Transverse colon (tissue), 4 donors: Measurements from ENCODE around the gene LRRC8D. TPM values are rescaled to one million over a fixed set of nuclear protein-coding genes. Genes with fewer than 3 reads are reported as not detected.

Experiments used
- DNase-seq: peaks from one replicate; pipeline ENCODE4 v3.0.0-alpha.2; 2019
- H3K27ac ChIP-seq, 4 donors: fragments of 200-600 bp; sonication (generic); 2 replicates each; pipeline ENCODE4 v1.5.1; 2016 to 2018; ENCODE audit warnings: inconsistent platforms in 4 of 4
- H3K27me3 ChIP-seq: fragments of 200-600 bp; sonication (generic); 2 replicates; pipeline ENCODE4 v1.5.1; 2017; ENCODE audit warnings: inconsistent platforms
- H3K36me3 ChIP-seq, 4 donors: fragments of 200-600 bp; sonication (generic); 2 replicates each; pipeline ENCODE4 v1.5.1; 2017 to 2019; ENCODE audit warnings: inconsistent platforms in 4 of 4
- H3K4me1 ChIP-seq, 4 donors: fragments of 200-600 bp; sonication (generic); 2 replicates each; pipeline ENCODE4 v1.5.1; 2017 to 2020; ENCODE audit warnings: inconsistent platforms in 4 of 4
- H3K4me3 ChIP-seq, 4 donors: fragments of 200-600 bp; sonication (generic); 1 replicate in 1 of 4; 2 replicates in 3 of 4; pipeline versions ENCODE4 v1.5.1 to v1.6.1; 2017 to 2019; ENCODE audit warnings: inconsistent platforms in 4 of 4
- H3K9me3 ChIP-seq, 2 donors: fragments of 200-600 bp; sonication (generic); 2 replicates each; pipeline ENCODE4 v1.5.1; 2017 to 2019; ENCODE audit warnings: inconsistent platforms in 2 of 2
- CTCF ChIP-seq, 5 experiments: fragments of 200-600 bp in 3 of 5; fragments of 450-650 bp in 2 of 5; sonication (generic) in 3 of 5; IDR thresholded peaks; 1 replicate in 2 of 5; 2 replicates in 3 of 5; pipeline ENCODE4 v1.5.1; 2016 to 2017; ENCODE audit warnings: antibody characterized with exemption in 5 of 5, inconsistent platforms in 3 of 5, mild to moderate bottlenecking in 2 of 5, moderate library complexity in 1 of 5
- EP300 ChIP-seq: sonication (generic); formaldehyde crosslinking; IDR thresholded peaks from one replicate; pipeline ENCODE4 v1.6.1; 2017; ENCODE audit warnings: antibody characterized with exemption, low read depth
- POLR2A ChIP-seq: fragments of 450-650 bp; IDR thresholded peaks from one replicate; pipeline ENCODE4 v1.6.1; 2016; ENCODE audit warnings: antibody characterized with exemption, mild to moderate bottlenecking, moderate library complexity
- POLR2AphosphoS5 ChIP-seq, 3 donors: sonication (generic); formaldehyde crosslinking; IDR thresholded peaks; one replicate each; pipeline ENCODE4 v1.6.1; 2016; ENCODE audit warnings: antibody characterized with exemption in 3 of 3
- WGBS, 2 donors: methylation state at CpG; one replicate each; pipeline ENCODE4 v1.1.5; 2018; ENCODE audit warnings: low coverage in 1 of 2; 5-methylcytosine and 5-hydroxymethylcytosine counted together
- in situ Hi-C, 4 donors: fragments of 200-750 bp; cut with MboI; loops; one replicate each; pipeline versions ENCODE4 v1.15.0 to v1.15.1; 2017; ENCODE audit warnings: low sequenced_read_pairs in 3 of 4, low pct_ligation_motif_present in 1 of 4, low pct_unique_long_range_greater_than_20kb in 1 of 4
- intact Hi-C: fragments of 100-400 bp; cut with DNase I; formaldehyde crosslinking; loops from one replicate; pipeline ENCODE4 v1.15.1; 2023; ENCODE audit warnings: low total_unique reads
- total RNA-seq, 4 donors: library from RNA; depleted of rRNA; stranded (reverse); fragments of >200 nt; gene quantifications; one replicate each; pipeline ENCODE4 v1.1.0, GENCODE V29; 2016

Gene LRRC8D
- total RNA-seq, 4 donors from 2014 or later, result 8.2 to 81.5 (median 52.4) TPM

GRCh38 chr1:89932598-89933364 is 111.9 kb downstream of the LRRC8D start:
- Histone ChIP-seq H3K27ac (no peak overlapping the region), H3K36me3 (no peaks in the 10 kb centered on the region), H3K9me3 (no peaks in the 10 kb centered on the region), H3K4me1 (no peaks in the 10 kb centered on the region), H3K27me3 (no peaks in the 10 kb centered on the region), H3K4me3 (no peak overlapping the region)
- TF ChIP-seq CTCF (IDR thresholded peaks at IDR 0.05) (no peak), EP300 (no peak), POLR2A (no peak), POLR2AphosphoS5 (IDR thresholded peaks at IDR 0.05) (no peak)
- no peak for DNase-seq
- in situ Hi-C loops, result no loop called here
- intact Hi-C loops, result no loop called here
- WGBS, 2 donors, result 96 to 98% methylated on average over 6 of the region's 6 CpGs

DNA sequence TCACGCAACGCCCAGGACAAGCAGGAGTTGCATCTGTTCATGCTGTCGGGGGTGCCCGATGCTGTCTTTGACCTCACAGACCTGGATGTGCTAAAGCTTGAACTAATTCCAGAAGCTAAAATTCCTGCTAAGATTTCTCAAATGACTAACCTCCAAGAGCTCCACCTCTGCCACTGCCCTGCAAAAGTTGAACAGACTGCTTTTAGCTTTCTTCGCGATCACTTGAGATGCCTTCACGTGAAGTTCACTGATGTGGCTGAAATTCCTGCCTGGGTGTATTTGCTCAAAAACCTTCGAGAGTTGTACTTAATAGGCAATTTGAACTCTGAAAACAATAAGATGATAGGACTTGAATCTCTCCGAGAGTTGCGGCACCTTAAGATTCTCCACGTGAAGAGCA is 113.6 kb downstream of the LRRC8D start:
- WGBS, 2 donors, result 97 to 98% methylated on average over 5 to 11 of the region's 11 CpGs
- H3K9me3 ChIP-seq, result no peaks in the 10 kb centered on the region
- TF ChIP-seq POLR2AphosphoS5 (IDR thresholded peaks at IDR 0.05), result no peak
- TF ChIP-seq POLR2A, result no peak
- TF ChIP-seq EP300, result no peak
- no peak for TF ChIP-seq CTCF (IDR thresholded peaks at IDR 0.05)
- no peaks in the 10 kb centered on the region for H3K36me3 ChIP-seq
- in situ Hi-C loops (no loop called here), intact Hi-C loops (no loop called here)
- H3K4me1 ChIP-seq, result no peaks in the 10 kb centered on the region
- no peak overlapping the region for H3K27ac ChIP-seq
- DNase-seq, result no peak
- no peaks in the 10 kb centered on the region for H3K27me3 ChIP-seq
- H3K4me3 ChIP-seq, result no peak overlapping the region

DNA sequence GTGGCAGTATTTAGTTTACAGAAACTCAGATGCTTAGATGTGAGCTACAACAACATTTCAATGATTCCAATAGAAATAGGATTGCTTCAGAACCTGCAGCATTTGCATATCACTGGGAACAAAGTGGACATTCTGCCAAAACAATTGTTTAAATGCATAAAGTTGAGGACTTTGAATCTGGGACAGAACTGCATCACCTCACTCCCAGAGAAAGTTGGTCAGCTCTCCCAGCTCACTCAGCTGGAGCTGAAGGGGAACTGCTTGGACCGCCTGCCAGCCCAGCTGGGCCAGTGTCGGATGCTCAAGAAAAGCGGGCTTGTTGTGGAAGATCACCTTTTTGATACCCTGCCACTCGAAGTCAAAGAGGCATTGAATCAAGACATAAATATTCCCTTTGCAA is 114.4 kb downstream of the LRRC8D start:
- Histone ChIP-seq H3K9me3 (no peaks in the 10 kb centered on the region), H3K4me1 (no peaks in the 10 kb centered on the region), H3K27me3 (no peaks in the 10 kb centered on the region), H3K36me3 (no peaks in the 10 kb centered on the region), H3K4me3 (no peak overlapping the region), H3K27ac (no peak overlapping the region)
- no peak for DNase-seq
- in situ Hi-C loops, result no loop called here
- intact Hi-C loops, result no loop called here
- TF ChIP-seq POLR2A (no peak), EP300 (no peak), POLR2AphosphoS5 (IDR thresholded peaks at IDR 0.05) (no peak)
- WGBS, 2 donors, result 88% methylated on average over 4 of the region's 4 CpGs; no CpG with 5 or more reads in 1 of the 2 donors

- no peaks in the 10 kb centered on the region for H3K36me3 ChIP-seq
- H3K27me3 ChIP-seq, result no peaks in the 10 kb centered on the region
- no peak for TF ChIP-seq POLR2AphosphoS5 (IDR thresholded peaks at IDR 0.05)
- TF ChIP-seq CTCF (IDR thresholded peaks at IDR 0.05), result no peak
- TF ChIP-seq EP300, result no peak
- TF ChIP-seq POLR2A, result no peak
- intact Hi-C loops (no loop called here), in situ Hi-C loops (no loop called here)
- DNase-seq, result no peak
- no peaks in the 10 kb centered on the region for H3K4me1 ChIP-seq
- WGBS, 2 donors, result 100% methylated on average over 1 of the region's 1 CpG; no CpG with 5 or more reads in 1 of the 2 donors
- H3K27ac ChIP-seq, result no peak overlapping the region
- no peak overlapping the region for H3K4me3 ChIP-seq
- H3K9me3 ChIP-seq, result no peaks in the 10 kb centered on the region
Observed at GRCh38 chr1:89936694-89937093, 115.9 kb downstream of the LRRC8D start.
